Measurements from ENCODE around the gene SLC16A8. TPM values are rescaled to one million over a fixed set of nuclear protein-coding genes. Genes with fewer than 3 reads are reported as not detected.

SLC16A8 gene
- total and polyA plus RNA-seq, 12 donors: 0.30 to 1.3 (median 0.53) TPM; not detected in 4

DNA sequence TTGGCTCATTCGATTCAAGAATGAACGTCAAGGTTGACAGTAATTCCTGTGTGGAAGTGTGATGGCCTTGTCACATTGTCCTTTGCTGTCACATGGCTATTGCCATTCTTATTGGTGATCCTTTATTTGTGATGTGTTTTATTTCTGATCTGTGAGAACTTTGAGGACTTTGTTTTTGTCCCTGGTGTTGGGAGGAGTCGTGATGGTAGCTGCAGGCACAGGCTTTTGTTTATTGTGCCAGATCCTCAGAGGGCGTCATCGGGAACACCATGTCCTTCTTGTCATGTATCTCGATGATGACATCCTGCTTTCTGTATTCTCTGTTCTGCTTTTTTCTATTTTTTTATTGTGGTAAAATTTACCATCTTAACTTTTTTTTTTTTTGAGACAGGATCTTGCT, 21.2 kb downstream of the SLC16A8 start:
- intact Hi-C loops (cut with DNase I): loop anchor here in 1 of 2 donors (10.0 kb wide), 1 partner anchor 512 kb away; the partner anchor contains the start of gene DMC1
- H3K36me3 ChIP-seq (replicated peaks in 1 of 2): peaks cover 0 to 40% of the 10 kb centered on the region in 2 donors
- no peaks in the 10 kb centered on the region for H3K27me3 ChIP-seq
- DNase-seq: peak in 5 of 7 donors; percentile 56 to 92 (median 61)
- 32 to 55% (median 37%) methylated on average over 6 of the region's 6 CpGs for WGBS, 4 donors
- peak overlapping the region in 4 of 5 donors; percentile 52 to 78 (median 73) for H3K27ac ChIP-seq
- H3K9me3 ChIP-seq (replicated peaks in 1 of 3): no peaks in the 10 kb centered on the region
- no peak overlapping the region for H3K4me3 ChIP-seq
- peaks cover 0 to 10% of the 10 kb centered on the region in 2 donors for H3K4me1 ChIP-seq (replicated peaks in 1 of 2)
- peak in 1 of 2 donors; percentile 8 for TF ChIP-seq POLR2A (IDR thresholded peaks at IDR 0.05)
- TF ChIP-seq, protein P1, sequence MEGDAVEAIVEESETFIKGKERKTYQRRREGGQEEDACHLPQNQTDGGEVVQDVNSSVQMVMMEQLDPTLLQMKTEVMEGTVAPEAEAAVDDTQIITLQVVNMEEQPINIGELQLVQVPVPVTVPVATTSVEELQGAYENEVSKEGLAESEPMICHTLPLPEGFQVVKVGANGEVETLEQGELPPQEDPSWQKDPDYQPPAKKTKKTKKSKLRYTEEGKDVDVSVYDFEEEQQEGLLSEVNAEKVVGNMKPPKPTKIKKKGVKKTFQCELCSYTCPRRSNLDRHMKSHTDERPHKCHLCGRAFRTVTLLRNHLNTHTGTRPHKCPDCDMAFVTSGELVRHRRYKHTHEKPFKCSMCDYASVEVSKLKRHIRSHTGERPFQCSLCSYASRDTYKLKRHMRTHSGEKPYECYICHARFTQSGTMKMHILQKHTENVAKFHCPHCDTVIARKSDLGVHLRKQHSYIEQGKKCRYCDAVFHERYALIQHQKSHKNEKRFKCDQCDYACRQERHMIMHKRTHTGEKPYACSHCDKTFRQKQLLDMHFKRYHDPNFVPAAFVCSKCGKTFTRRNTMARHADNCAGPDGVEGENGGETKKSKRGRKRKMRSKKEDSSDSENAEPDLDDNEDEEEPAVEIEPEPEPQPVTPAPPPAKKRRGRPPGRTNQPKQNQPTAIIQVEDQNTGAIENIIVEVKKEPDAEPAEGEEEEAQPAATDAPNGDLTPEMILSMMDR (IDR thresholded peaks at IDR 0.05): no peak

DNA sequence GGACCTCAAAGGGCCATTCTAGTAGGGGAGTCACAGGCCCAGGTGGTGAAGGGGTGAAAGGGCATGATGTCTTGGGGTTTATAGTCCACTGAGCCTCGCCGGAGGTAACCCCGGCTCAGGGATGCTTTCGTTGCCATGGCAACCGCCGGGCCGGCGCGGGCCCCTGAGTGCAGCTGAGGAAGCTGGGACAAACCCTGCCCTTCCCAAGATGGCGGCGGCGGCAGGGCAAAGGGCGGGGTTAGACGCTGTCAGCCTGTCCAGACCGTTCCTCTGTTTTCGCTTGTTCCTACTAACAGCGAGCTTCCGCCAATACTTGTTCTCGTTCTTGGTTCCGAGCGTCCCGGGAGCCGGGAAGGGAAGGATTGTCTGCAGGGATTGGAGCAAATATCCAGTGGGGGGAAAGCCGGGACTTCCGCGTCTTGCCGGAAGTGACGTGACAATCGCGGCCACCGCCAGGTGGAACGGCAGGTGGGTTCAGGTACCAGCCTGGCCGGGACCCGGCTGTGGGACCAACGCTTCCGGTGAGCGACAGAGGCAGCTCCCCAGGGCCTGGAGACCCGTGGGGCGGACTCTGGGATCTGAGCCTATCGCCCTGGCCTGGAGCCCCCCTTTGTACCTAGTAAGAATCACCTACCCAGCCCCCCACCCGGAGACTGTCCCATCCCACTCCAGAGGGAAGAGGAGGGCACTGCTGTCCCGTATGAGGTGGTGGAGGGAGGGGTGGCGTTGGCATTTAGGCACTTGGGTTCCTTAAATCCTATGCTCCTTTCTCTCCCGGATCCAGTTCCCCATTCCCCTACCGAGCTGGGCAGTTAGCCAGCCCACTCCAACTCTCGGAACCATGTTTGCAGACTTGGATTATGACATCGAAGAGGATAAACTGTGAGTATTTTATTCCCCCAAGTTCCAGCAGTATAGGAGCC, 26.8 kb downstream of the SLC16A8 start, which contains the start of gene PICK1:
Gene PICK1, plus strand, starts transcription at position 436 of the 923 bp plus-strand sequence. Its CDS starts 406 bp downstream, at position 842.
- WGBS, 4 donors: 1 to 7% (median 2%) methylated on average over 12 to 47 of the region's 47 CpGs
- no peaks in the 10 kb centered on the region for H3K9me3 ChIP-seq (replicated peaks in 1 of 3)
- TF ChIP-seq POLR2A (IDR thresholded peaks at IDR 0.05): peak in 1 of 2 donors; percentile 4
- TF ChIP-seq, protein P1 (IDR thresholded peaks at IDR 0.05): peak in 3 of 6 experiments; percentile 16 to 32 (median 23)
- H3K27ac ChIP-seq: peak within 1 kb of the TSS; percentile 60 to 88 (median 84)
- intact Hi-C loops (cut with DNase I): loop anchor here in 1 of 2 donors (10.0 kb wide), 1 partner anchor 298 kb away; no protein-coding TSS in a partner anchor
- peaks cover 0 to 10% of the 10 kb centered on the region in 2 donors for H3K4me1 ChIP-seq (replicated peaks in 1 of 2)
- H3K36me3 ChIP-seq (replicated peaks in 1 of 2): peaks cover 0 to 15% of the 10 kb centered on the region in 2 donors
- no peaks in the 10 kb centered on the region for H3K27me3 ChIP-seq
- peak; percentile 85 to 98 (median 94) for DNase-seq
- H3K4me3 ChIP-seq: peak within 1 kb of the TSS in 3 of 4 donors; percentile 22 to 65 (median 52)

DNA sequence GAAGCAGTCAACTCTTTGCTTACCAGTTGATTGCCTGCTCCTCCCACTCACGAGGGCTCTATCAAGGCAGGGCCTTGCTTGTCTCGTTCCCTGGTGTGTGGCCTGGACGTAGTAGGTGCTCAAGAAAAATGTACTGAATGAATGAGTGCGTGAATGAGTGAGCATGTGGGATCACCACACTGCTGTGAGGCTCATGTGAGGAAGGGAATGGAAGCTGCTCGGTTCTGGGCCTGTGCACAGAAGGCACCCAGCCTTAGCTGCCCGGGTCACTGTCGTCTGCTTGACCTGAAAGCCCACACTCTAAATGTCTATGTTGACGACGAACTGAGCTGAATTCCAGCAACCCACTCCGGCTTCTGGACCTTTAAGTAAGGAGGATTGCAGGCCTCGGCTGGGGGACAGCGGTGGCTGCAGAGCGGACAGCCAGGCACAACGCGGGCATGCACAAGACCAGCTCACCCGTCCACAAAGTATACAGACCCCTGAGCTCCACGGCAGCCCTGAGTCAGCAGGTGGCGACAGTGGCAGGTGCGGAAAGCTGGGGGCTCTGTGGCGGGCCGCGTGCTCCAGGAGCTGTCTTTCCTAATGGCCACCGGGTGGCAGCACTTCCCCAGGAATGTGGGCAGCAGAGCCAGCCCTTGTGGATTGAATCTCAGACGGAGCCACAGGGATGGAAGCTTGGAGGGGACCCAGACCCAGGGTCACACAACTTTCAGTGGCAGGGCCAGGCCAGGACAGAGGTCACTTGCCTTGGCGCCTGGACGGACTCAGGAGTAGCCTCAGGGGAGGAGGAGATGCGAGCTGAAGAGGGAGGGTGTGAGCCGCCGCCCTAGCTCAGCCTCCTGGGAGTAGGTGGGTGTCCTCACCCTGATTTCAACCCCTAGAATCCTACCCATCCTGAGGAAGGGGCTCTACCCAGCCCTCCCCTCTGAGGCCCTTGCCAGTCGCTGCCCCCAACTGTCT, 31.8 kb downstream of the SLC16A8 start:
- Histone ChIP-seq H3K27me3 (no peaks in the 10 kb centered on the region), H3K27ac (no peak overlapping the region), H3K36me3 (replicated peaks in 1 of 2) (no peaks in the 10 kb centered on the region), H3K4me1 (replicated peaks in 1 of 2) (peaks cover 0 to 7% of the 10 kb centered on the region in 2 donors), H3K4me3 (no peak overlapping the region), H3K9me3 (replicated peaks in 1 of 3) (no peaks in the 10 kb centered on the region)
- TF ChIP-seq POLR2A (IDR thresholded peaks at IDR 0.05): no peak
- TF ChIP-seq, protein P1 (IDR thresholded peaks at IDR 0.05): peak; percentile 75 to 94 (median 88)
- 29 to 47% (median 33%) methylated on average over 15 to 30 of the region's 30 CpGs for WGBS, 4 donors
- intact Hi-C loops (cut with DNase I): loop anchor here (5.0 to 10.0 kb wide), 3 partner anchors 300 to 520 kb away; partner anchors contain the start of gene DMC1 (in 1 of the 2)
- DNase-seq: peak; percentile 68 to 90 (median 83)

Data from adrenal gland (tissue), 12 donors.